ENCODE data around the gene SSUH2. TPM values are rescaled to one million over a fixed set of nuclear protein-coding genes. Genes with fewer than 3 reads are reported as not detected.

Gene SSUH2
- total and polyA plus RNA-seq, 4 donors = 0.17 to 2.1 (median 0.24) TPM

- Histone ChIP-seq H3K4me3 (ENCODE audit: low read depth in 1 of 3, low read length in 3 of 3) (no peak overlapping the region), H3K27ac (ENCODE audit: low read depth in 1 of 2, low read length in 2 of 2) (no peak overlapping the region), H3K9me3 (ENCODE audit: control insufficient read depth in 4 of 4, low read length in 3 of 4) (no peaks in the 10 kb centered on the region), H3K9ac (ENCODE audit: low read depth in 1 of 2, low read length in 2 of 2) (no peak overlapping the region), H3K27me3 (ENCODE audit: control insufficient read depth in 4 of 4, insufficient read depth in 4 of 4, low read length in 3 of 4) (no peaks in the 10 kb centered on the region), H3K4me1 (ENCODE audit: control insufficient read depth in 4 of 4, insufficient read depth in 4 of 4, low read length in 3 of 4) (no peaks in the 10 kb centered on the region), H3K36me3 (ENCODE audit: control insufficient read depth in 4 of 4, insufficient read depth in 3 of 4, low read depth in 1 of 4, low read length in 3 of 4) (no peaks in the 10 kb centered on the region)
- no peak for DNase-seq (ENCODE audit: low spot score)
- TF ChIP-seq RXRA (IDR thresholded peaks at IDR 0.05) = no peak
- TF ChIP-seq TAF1 (conservative IDR thresholded peaks at IDR 0.05) = no peak
- no peak for TF ChIP-seq ZBTB33 (IDR thresholded peaks at IDR 0.05)
- no peak for TF ChIP-seq SP1 (IDR thresholded peaks at IDR 0.05)
- TF ChIP-seq YY1 (IDR thresholded peaks at IDR 0.05) = no peak
- no peak for TF ChIP-seq REST (IDR thresholded peaks at IDR 0.05)
- TF ChIP-seq NR2F2 (IDR thresholded peaks at IDR 0.05) = no peak
- TF ChIP-seq HNF4A (conservative IDR thresholded peaks at IDR 0.05) = no peak
- no peak for TF ChIP-seq FOXA2 (IDR thresholded peaks at IDR 0.05)
- no peak for TF ChIP-seq HNF4G (IDR thresholded peaks at IDR 0.05)
- 93% methylated on average over 3 of the region's 3 CpGs for WGBS
Measured at GRCh38 chr3:8621141-8621540, 23.5 kb downstream of the SSUH2 start.

- DNase-seq (ENCODE audit: low spot score) = no peak
- Histone ChIP-seq H3K4me3 (ENCODE audit: low read depth in 1 of 3, low read length in 3 of 3) (no peak overlapping the region), H3K9me3 (ENCODE audit: control insufficient read depth in 4 of 4, low read length in 3 of 4) (no peaks in the 10 kb centered on the region), H3K9ac (ENCODE audit: low read depth in 1 of 2, low read length in 2 of 2) (no peak overlapping the region), H3K36me3 (ENCODE audit: control insufficient read depth in 4 of 4, insufficient read depth in 3 of 4, low read depth in 1 of 4, low read length in 3 of 4) (no peaks in the 10 kb centered on the region), H3K27me3 (ENCODE audit: control insufficient read depth in 4 of 4, insufficient read depth in 4 of 4, low read length in 3 of 4) (no peaks in the 10 kb centered on the region), H3K27ac (ENCODE audit: low read depth in 1 of 2, low read length in 2 of 2) (no peak overlapping the region), H3K4me1 (ENCODE audit: control insufficient read depth in 4 of 4, insufficient read depth in 4 of 4, low read length in 3 of 4) (no peaks in the 10 kb centered on the region)
- 95% methylated on average over 7 of the region's 7 CpGs for WGBS
- TF ChIP-seq REST (IDR thresholded peaks at IDR 0.05) = no peak
- TF ChIP-seq CTCF (IDR thresholded peaks at IDR 0.05; ENCODE audit: low read depth, low read length, missing input control) = no peak
- TF ChIP-seq HNF4A (conservative IDR thresholded peaks at IDR 0.05) = no peak
- TF ChIP-seq MAX (IDR thresholded peaks at IDR 0.05) = no peak
- no peak for TF ChIP-seq SP1 (IDR thresholded peaks at IDR 0.05)
- TF ChIP-seq EGR1 (IDR thresholded peaks at IDR 0.05; ENCODE audit: low read depth in 2 of 2) = no peak
- no peak for TF ChIP-seq RXRA (IDR thresholded peaks at IDR 0.05)
- no peak for TF ChIP-seq GABPA (IDR thresholded peaks at IDR 0.05 in 1 of 2, conservative IDR thresholded peaks at IDR 0.05 in 1 of 2)
- TF ChIP-seq ATF3 (IDR thresholded peaks at IDR 0.05) = no peak
- no peak for TF ChIP-seq NR2F2 (IDR thresholded peaks at IDR 0.05)
- no peak for TF ChIP-seq YY1 (IDR thresholded peaks at IDR 0.05)
Measured at GRCh38 chr3:8619548-8619947, 25.1 kb downstream of the SSUH2 start.
